Measurements from ENCODE around the gene CPNE6.

Gene CPNE6

GRCh38 chr14:24108336-24108874 lies 37.0 kb downstream of the CPNE6 start:
- no peak for DNase-seq

- no peak for DNase-seq
These were observed 38.7 kb downstream of the CPNE6 start for GRCh38 chr14:24110060-24110459.

GRCh38 chr14:24110523-24110922 lies 39.2 kb downstream of the CPNE6 start:
- DNase-seq: no peak

- DNase-seq: no peak
These were observed 42.0 kb downstream of the CPNE6 start for GRCh38 chr14:24113379-24113800.

GRCh38 chr14:24113801-24114531 lies 42.6 kb downstream of the CPNE6 start:
- DNase-seq: peak; percentile 81

GRCh38 chr14:24114532-24115421 lies 43.4 kb downstream of the CPNE6 start, which contains the start of the genes DCAF11 and NRL:
TSS of gene DCAF11 (plus strand) at chr14:24114777. CDS start at chr14:24115595, 818 bp downstream.
TSS of gene NRL (minus strand) at chr14:24114949. CDS start at chr14:24082848, 32,101 bp downstream.
- DNase-seq: peak; percentile 99

GRCh38 chr14:24115422-24116127 lies 44.2 kb downstream of the CPNE6 start:
- DNase-seq: no peak

GRCh38 chr14:24116128-24116814 lies 44.9 kb downstream of the CPNE6 start:
- no peak for DNase-seq

- DNase-seq: no peak
These were observed 45.8 kb downstream of the CPNE6 start for GRCh38 chr14:24117179-24117578.

GRCh38 chr14:24119691-24120090 lies 48.3 kb downstream of the CPNE6 start:
- no peak for DNase-seq

GRCh38 chr14:24121210-24121609 lies 49.8 kb downstream of the CPNE6 start:
- no peak for DNase-seq

GRCh38 chr14:24122416-24122815 lies 51.1 kb downstream of the CPNE6 start:
- no peak for DNase-seq

GRCh38 chr14:24122898-24123297 lies 51.5 kb downstream of the CPNE6 start:
- DNase-seq: no peak

- no peak for DNase-seq
These were observed 52.4 kb downstream of the CPNE6 start for GRCh38 chr14:24123424-24124417.

- no peak for DNase-seq
These were observed 55.6 kb downstream of the CPNE6 start for GRCh38 chr14:24126939-24127338.

GRCh38 chr14:24127673-24128072 lies 56.3 kb downstream of the CPNE6 start:
- no peak for DNase-seq
